Activated T-cell treated with anti-CD3 and anti-CD28 coated beads for 4 hours (primary cell): ENCODE results near the gene PRSS27.
"Not testable (repeated sequence)": the region's sequence is repeated elsewhere in the genome, so short reads cannot be mapped to it uniquely, and the experiment has no call there.

Source experiments
- DNase-seq: peaks from one replicate; pipeline ENCODE4 v3.0.0-alpha.2; 2020

Gene PRSS27

GRCh38 chr16:2707368-2708289 lies 12.4 kb downstream of the PRSS27 start:
- DNase-seq: no peak

- no peak for DNase-seq
Measured at GRCh38 chr16:2706611-2707311, 13.3 kb downstream of the PRSS27 start.

GRCh38 chr16:2706085-2706484 lies 13.9 kb downstream of the PRSS27 start:
- DNase-seq: no peak

GRCh38 chr16:2705351-2705750 lies 14.7 kb downstream of the PRSS27 start:
- no peak for DNase-seq

GRCh38 chr16:2704983-2705275 lies 15.1 kb downstream of the PRSS27 start:
- no peak for DNase-seq

- DNase-seq: no peak
Measured at GRCh38 chr16:2704166-2704982, 15.7 kb downstream of the PRSS27 start.

GRCh38 chr16:2702871-2703745 lies 16.9 kb downstream of the PRSS27 start:
- DNase-seq: no peak

- DNase-seq: no peak
Measured at GRCh38 chr16:2702438-2702825, 17.6 kb downstream of the PRSS27 start.

- DNase-seq: no peak
Measured at GRCh38 chr16:2701713-2702437, 18.1 kb downstream of the PRSS27 start.

- DNase-seq: no peak
Measured at GRCh38 chr16:2701272-2701671, 18.8 kb downstream of the PRSS27 start.

GRCh38 chr16:2700786-2701185 lies 19.2 kb downstream of the PRSS27 start:
- DNase-seq: no peak

GRCh38 chr16:2699791-2700600 lies 20.0 kb downstream of the PRSS27 start:
- DNase-seq: no peak

- DNase-seq: no peak
Measured at GRCh38 chr16:2698965-2699750, 20.9 kb downstream of the PRSS27 start.

- no peak for DNase-seq
Measured at GRCh38 chr16:2698103-2698870, 21.7 kb downstream of the PRSS27 start.

- DNase-seq: no peak
Measured at GRCh38 chr16:2697401-2697948, 22.5 kb downstream of the PRSS27 start.

- DNase-seq: not testable (repeated sequence)
Measured at GRCh38 chr16:2696601-2697250, 23.3 kb downstream of the PRSS27 start.

GRCh38 chr16:2692948-2693651 lies 26.9 kb downstream of the PRSS27 start:
- DNase-seq: no peak
